Tibial nerve (tissue), 4 donors: Measurements from ENCODE around the gene NEUROD1.

Source experiments
- EP300 ChIP-seq, 2 donors: sonication (generic); formaldehyde crosslinking; IDR thresholded peaks; one replicate each; pipeline ENCODE4 v1.6.1; 2017; ENCODE audit warnings: antibody characterized with exemption in 2 of 2, mild to moderate bottlenecking in 1 of 2
- POLR2A ChIP-seq, 2 donors: fragments of 450-650 bp; IDR thresholded peaks; one replicate each; pipeline ENCODE4 v1.6.1; 2017; ENCODE audit warnings: antibody characterized with exemption in 2 of 2, mild to moderate bottlenecking in 2 of 2, moderate library complexity in 2 of 2
- TF ChIP-seq, protein P1 (sequence below), 5 experiments: fragments of 200-600 bp in 3 of 5; fragments of 450-650 bp in 2 of 5; sonication (generic) in 3 of 5; IDR thresholded peaks; one replicate each; pipeline ENCODE4 v1.5.1; 2016 to 2019; ENCODE audit warnings: antibody characterized with exemption in 5 of 5, mild to moderate bottlenecking in 3 of 5, moderate library complexity in 2 of 5

DNA sequence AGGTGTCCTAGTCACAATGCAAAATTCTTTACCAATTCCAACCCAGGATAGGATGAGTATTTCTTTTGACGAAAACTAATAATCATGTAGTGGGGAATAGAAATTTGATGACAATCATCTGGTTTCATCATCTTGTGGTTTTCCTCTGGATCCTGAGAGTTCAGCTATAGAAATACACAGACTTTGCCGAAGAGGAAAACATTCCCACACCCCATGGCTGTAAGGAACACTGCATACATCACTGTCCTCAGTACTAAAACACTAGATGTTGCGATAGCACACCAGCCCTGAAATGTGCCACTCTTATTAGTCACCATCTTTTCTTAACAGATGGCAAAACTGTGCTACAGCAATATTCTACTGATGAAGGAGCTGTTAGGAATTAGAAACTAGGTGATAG is 52.8 kb downstream of the NEUROD1 start:
- TF ChIP-seq, protein P1, sequence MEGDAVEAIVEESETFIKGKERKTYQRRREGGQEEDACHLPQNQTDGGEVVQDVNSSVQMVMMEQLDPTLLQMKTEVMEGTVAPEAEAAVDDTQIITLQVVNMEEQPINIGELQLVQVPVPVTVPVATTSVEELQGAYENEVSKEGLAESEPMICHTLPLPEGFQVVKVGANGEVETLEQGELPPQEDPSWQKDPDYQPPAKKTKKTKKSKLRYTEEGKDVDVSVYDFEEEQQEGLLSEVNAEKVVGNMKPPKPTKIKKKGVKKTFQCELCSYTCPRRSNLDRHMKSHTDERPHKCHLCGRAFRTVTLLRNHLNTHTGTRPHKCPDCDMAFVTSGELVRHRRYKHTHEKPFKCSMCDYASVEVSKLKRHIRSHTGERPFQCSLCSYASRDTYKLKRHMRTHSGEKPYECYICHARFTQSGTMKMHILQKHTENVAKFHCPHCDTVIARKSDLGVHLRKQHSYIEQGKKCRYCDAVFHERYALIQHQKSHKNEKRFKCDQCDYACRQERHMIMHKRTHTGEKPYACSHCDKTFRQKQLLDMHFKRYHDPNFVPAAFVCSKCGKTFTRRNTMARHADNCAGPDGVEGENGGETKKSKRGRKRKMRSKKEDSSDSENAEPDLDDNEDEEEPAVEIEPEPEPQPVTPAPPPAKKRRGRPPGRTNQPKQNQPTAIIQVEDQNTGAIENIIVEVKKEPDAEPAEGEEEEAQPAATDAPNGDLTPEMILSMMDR (IDR thresholded peaks at IDR 0.05): no peak
- no peak for TF ChIP-seq EP300 (IDR thresholded peaks at IDR 0.05)
- no peak for TF ChIP-seq POLR2A (IDR thresholded peaks at IDR 0.05)
